Skeletal muscle tissue (tissue), 4 donors: Measurements from ENCODE around the gene FBXL5. TPM values are rescaled to one million over a fixed set of nuclear protein-coding genes. Genes with fewer than 3 reads are reported as not detected.

Experiments used
- H3K27ac ChIP-seq: one replicate; pipeline ENCODE4 v1.7.0; 2013; ENCODE audit warnings: mild to moderate bottlenecking, low read depth, low read length, inconsistent platforms
- H3K27me3 ChIP-seq, 3 donors: one replicate each; pipeline ENCODE4 v1.7.0; 2013; ENCODE audit warnings: low read length in 3 of 3; ENCODE audit not compliant: control insufficient read depth in 3 of 3, insufficient read depth in 3 of 3
- H3K36me3 ChIP-seq, 3 donors: one replicate each; pipeline ENCODE4 v1.7.0; 2013; ENCODE audit warnings: low read length in 3 of 3; ENCODE audit not compliant: control insufficient read depth in 3 of 3, insufficient read depth in 3 of 3
- H3K4me1 ChIP-seq, 3 donors: one replicate each; pipeline ENCODE4 v1.7.0; 2013; ENCODE audit warnings: low read length in 3 of 3, mild to moderate bottlenecking in 3 of 3; ENCODE audit not compliant: control insufficient read depth in 3 of 3, insufficient read depth in 3 of 3
- H3K4me3 ChIP-seq, 3 donors: one replicate each; pipeline ENCODE4 v1.7.0; 2013; ENCODE audit warnings: low read length in 3 of 3
- H3K9ac ChIP-seq, 3 donors: one replicate each; pipeline ENCODE4 v1.7.0; 2013; ENCODE audit warnings: low read length in 3 of 3, mild to moderate bottlenecking in 3 of 3, moderate library complexity in 2 of 3, low read depth in 1 of 3
- H3K9me3 ChIP-seq, 3 donors: one replicate each; pipeline ENCODE4 v1.7.0; 2013; ENCODE audit warnings: low read length in 3 of 3; ENCODE audit not compliant: control insufficient read depth in 3 of 3
- total RNA-seq: library from RNA; depleted of rRNA; stranded (reverse); fragments of >200 nt; gene quantifications from one replicate; pipeline ENCODE4 v1.2.3, GENCODE V29; 2014
- donor health status: Osteomylitis.

The FBXL5 gene
- total RNA-seq, 1 donor from 2014 or later: 133 TPM

DNA sequence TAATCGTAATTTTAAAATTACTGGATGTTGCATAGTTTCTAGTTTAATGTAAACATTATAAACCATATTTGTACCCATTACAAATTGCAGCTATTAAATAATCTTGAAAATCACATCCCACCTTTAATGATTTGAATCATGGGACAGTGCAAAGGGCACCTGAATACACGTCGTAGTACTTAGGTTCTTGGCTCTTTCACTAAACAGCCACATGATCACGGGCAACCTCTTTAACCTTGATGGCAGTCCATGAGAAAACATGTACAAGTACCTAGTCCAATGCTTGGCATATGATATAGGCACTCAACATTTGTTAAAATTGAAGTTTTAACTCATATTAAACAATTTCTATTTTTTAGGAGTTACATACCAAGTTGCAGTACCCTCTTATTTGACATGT is 11.8 kb upstream of the FBXL5 start:
- H3K9ac ChIP-seq: no peak overlapping the region
- H3K27ac ChIP-seq: no peak overlapping the region
- H3K9me3 ChIP-seq: no peaks in the 10 kb centered on the region
- no peaks in the 10 kb centered on the region for H3K27me3 ChIP-seq
- H3K4me1 ChIP-seq: peaks cover 0 to 4% (median 0%) of the 10 kb centered on the region in 3 donors
- no peak overlapping the region for H3K4me3 ChIP-seq
- no peaks in the 10 kb centered on the region for H3K36me3 ChIP-seq

DNA sequence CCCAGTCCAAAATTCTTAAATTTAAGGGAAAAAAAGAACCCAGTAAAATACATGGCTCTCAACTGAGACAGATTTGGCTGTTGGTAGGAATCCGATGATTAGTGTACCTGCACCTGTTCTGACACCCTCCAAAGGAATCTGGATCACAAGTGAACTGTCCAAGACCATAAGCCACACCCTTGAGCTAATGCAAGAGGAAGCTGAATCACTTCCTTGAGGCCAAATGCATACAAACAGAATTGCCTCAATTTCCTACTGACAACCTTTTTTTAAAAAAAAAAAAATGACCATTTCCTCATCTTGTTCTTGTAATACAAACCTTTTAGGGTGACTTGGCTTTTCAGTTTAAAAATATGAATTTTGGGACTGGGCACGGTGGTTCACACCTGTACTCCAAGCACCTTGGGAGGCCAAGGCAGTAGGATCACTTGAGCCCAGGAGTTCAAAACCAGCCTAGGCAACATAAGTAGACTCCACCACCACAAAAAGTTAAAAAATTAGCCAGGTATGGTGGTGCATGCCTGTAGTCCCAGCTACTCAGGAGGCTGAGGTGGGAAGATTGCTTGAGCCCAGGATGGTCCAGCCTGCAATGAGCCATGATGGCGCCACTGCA is 10.7 kb upstream of the FBXL5 start:
- H3K9me3 ChIP-seq: no peaks in the 10 kb centered on the region
- peak overlapping the region; percentile 51 for H3K27ac ChIP-seq
- no peaks in the 10 kb centered on the region for H3K27me3 ChIP-seq
- H3K36me3 ChIP-seq: no peaks in the 10 kb centered on the region
- H3K4me3 ChIP-seq: no peak overlapping the region
- peaks cover 0 to 4% (median 0%) of the 10 kb centered on the region in 3 donors for H3K4me1 ChIP-seq
- H3K9ac ChIP-seq: no peak overlapping the region

DNA sequence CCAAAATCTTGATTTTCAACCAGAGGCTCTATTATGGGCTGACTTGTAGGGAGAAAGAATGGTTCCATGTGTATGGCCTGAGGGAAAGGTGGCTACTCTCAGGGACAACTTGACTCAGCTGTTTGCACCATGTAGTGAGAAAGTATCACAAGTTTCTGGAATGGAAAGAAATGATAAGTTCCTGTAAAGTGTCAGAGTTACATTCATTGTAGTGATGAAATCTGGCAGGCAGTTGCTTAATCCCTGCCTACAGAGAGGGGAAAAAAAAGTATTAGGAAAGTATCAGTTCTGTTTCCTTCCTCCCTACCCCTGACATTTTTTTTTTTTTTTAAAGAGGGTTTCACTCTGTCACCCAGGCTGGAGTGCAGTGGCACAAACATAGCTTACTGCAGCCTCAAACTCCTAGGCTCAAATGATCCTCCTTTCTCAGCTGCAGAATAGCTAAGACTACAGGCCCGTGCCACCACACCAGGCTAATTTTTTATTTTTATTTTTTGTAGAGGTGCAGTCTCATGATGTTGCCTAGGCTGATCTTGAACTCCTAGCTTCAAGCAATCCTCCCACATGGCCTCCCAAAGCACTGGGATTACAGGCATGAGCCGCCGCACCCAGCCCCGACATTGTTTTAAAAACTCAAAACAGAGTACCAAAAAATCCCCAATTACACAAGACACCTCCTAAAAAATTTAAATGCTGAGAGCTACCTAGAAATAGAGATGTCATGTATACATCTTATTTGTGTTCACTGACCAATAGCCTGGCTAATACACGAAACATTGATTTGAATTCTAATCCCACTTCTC is 4.8 kb upstream of the FBXL5 start:
- Histone ChIP-seq H3K9me3 (no peaks in the 10 kb centered on the region), H3K36me3 (no peaks in the 10 kb centered on the region), H3K27ac (peak overlapping the region; percentile 32), H3K27me3 (no peaks in the 10 kb centered on the region), H3K4me1 (peaks cover 3 to 8% (median 5%) of the 10 kb centered on the region in 3 donors), H3K4me3 (no peak overlapping the region), H3K9ac (no peak overlapping the region)

DNA sequence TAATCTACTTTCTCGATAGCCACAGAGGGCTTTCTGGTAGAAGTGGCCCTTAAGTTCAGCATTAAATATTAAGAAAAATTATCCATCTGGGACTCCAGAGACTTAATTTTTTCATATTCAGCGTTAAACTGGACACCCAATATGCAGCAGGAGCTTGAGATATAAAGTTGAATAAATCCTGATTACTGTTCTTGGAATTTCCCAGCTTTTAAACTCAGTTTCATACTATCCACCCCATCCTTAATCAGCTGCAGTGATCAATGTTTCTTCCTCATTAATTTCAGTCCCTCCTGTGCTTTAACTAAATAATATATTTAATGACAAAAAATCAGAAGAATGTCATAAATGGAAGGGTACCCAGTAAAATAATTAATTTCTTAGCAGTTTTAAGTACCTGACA is 3.6 kb upstream of the FBXL5 start:
- no peaks in the 10 kb centered on the region for H3K27me3 ChIP-seq
- H3K9me3 ChIP-seq: no peaks in the 10 kb centered on the region
- no peaks in the 10 kb centered on the region for H3K36me3 ChIP-seq
- H3K4me1 ChIP-seq: peaks cover 7 to 13% (median 8%) of the 10 kb centered on the region in 3 donors
- no peak overlapping the region for H3K9ac ChIP-seq
- H3K27ac ChIP-seq: no peak overlapping the region
- H3K4me3 ChIP-seq: no peak overlapping the region

DNA sequence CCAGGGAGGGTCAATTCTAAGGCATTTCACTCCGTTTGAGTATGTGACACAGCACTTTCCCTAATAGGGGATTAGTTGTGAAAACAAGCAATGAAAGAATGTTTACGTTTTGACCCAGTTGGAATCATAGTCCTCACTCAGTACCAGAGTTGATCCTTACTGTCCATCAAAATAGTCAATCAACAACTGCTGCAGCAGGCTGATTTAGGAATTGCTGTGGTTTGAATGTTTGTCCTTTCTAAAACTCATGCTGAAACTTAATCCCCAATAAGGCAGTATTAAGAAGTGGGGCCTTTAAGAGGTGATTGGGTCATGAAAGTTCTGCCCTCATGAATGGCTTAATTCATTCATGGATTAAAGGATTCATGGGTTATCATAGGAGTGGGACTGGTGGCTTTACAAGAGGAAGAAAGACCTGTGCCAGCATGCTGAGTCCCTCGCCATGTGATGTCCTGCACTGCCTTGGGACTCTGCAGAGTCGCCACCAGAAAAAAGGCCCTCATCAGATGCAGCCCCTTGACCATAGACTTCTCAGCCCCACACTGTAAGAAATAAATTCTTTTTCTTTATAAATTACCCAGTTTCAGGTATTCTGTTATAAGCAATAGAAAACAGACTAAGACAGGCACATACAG is 3.1 kb upstream of the FBXL5 start:
- no peak overlapping the region for H3K27ac ChIP-seq
- no peaks in the 10 kb centered on the region for H3K9me3 ChIP-seq
- H3K4me3 ChIP-seq: no peak overlapping the region
- H3K4me1 ChIP-seq: peaks cover 10 to 17% (median 12%) of the 10 kb centered on the region in 3 donors
- no peaks in the 10 kb centered on the region for H3K27me3 ChIP-seq
- H3K36me3 ChIP-seq: no peaks in the 10 kb centered on the region
- no peak overlapping the region for H3K9ac ChIP-seq

DNA sequence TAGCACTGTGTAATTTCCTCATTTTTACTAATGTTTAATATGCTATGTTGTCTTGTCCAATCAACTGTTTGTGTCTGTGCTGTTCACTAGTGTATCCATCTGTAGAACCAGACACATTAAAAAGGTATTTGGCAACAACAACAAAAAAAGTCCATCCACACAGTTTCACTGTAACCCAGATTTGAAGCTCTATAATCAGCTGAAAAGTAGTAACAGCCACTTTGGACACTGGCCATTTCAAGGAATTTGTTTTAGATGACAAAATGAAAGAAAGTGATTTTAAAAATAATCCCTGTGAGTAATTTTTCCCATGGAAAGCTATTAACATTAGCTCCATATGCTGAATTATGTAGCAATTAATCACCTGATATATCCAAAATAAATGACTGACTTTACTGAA is 2.2 kb upstream of the FBXL5 start:
- Histone ChIP-seq H3K9me3 (no peaks in the 10 kb centered on the region), H3K27ac (no peak overlapping the region), H3K27me3 (no peaks in the 10 kb centered on the region), H3K4me3 (no peak overlapping the region), H3K9ac (no peak overlapping the region), H3K36me3 (no peaks in the 10 kb centered on the region), H3K4me1 (peaks cover 13 to 19% (median 17%) of the 10 kb centered on the region in 3 donors)

DNA sequence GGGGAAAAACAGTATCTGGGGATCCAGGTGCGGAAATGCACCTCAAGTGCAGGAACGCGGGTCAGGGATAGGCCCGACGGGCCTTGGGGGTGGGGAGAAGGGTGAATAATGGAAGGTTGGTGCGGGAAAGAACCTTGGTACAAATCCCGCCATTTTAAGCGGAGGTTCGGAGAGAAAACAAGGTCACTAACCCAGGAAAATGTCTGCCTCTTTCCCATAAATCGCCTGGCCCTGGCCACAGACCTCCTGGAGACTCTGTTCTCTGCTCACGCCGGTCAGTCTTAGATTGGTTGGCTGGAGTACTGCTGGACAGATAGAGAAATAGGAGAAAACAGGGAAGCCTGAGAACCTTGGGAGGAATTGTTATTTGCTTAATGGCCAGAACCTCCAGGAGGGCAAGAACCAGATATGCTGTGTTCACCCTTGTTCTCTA is 897 bp upstream of the FBXL5 start:
- peak overlapping the region; percentile 89 to 99 (median 98) for H3K9ac ChIP-seq
- H3K27ac ChIP-seq: peak overlapping the region; percentile 99
- H3K36me3 ChIP-seq: no peaks in the 10 kb centered on the region
- no peaks in the 10 kb centered on the region for H3K9me3 ChIP-seq
- peak overlapping the region; percentile 86 to 93 (median 90) for H3K4me3 ChIP-seq
- peaks cover 18 to 28% (median 24%) of the 10 kb centered on the region in 3 donors for H3K4me1 ChIP-seq
- H3K27me3 ChIP-seq: no peaks in the 10 kb centered on the region

DNA sequence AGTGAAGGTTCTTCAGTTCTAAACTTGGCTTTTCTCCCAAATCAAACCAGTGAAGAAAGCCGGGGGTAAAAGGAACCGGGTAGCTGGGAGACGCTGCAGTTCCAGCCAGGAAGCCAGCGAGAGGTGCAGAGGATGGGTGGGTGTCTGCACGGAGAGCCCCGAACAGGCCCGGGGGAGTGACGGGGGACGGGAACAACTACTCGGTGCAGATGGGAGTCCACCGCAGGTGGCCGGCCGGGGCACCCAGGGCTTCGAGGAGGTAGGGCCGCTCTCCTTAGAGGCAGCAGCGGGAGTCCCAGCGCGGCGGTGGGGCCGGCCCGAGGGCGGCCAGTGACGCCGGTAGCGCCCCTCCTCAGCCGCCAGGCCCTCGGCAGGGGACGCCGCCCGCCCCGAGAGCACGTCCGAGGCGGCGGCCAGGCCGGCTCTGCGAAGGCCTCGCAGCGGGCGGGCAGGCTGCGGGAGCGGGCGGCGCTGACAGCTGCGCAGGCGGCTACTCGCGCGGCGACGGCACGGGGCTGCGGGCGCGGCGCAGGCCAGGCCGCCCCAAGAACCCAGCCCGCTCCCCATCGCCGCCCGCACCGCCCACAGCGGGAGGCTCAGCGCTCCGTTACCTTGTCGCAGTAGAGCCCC is 449 bp downstream of the FBXL5 start:
- Histone ChIP-seq H3K27ac (peak overlapping the region; percentile 99), H3K4me3 (peak overlapping the region; percentile 87 to 90 (median 89)), H3K9ac (peak overlapping the region; percentile 87 to 90 (median 90)), H3K27me3 (no peaks in the 10 kb centered on the region), H3K9me3 (no peaks in the 10 kb centered on the region), H3K4me1 (peaks cover 18 to 35% (median 29%) of the 10 kb centered on the region in 3 donors), H3K36me3 (no peaks in the 10 kb centered on the region)

DNA sequence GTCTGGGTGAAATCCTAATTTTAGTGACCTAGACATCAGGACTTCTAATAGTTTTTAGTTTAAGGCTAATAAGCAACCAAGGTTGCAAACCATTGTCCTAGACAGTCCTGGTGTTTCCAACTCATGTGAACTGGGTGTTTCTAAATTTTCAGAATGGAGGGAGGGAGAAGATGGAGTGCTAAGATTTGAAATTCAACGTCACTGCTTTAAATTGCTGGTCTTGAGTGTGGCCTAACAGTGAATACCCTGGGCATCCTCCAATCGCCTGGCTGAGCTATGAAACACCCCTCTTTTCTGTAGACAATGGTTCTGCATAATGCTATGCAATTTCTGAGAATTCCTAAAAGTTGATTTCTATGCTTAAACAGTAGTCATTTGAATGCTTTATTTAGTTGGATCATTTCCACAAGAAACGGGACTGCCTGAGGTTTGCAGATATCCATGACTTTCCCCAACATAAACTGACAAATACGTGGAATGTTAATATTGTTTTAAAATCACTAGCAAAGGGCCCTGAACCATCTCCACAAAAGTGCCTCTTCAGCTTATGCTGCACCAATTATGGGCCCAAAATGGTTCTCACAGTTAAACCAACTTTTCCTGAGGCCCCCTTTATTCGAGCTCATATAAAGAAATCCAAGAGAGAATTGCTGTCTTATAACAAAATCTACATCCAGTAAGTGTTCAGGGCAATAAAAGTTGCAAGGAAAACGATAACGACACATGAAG is 1.1 kb downstream of the FBXL5 start:
- H3K4me3 ChIP-seq: peak overlapping the region; percentile 87 to 90 (median 89)
- H3K27ac ChIP-seq: peak overlapping the region; percentile 99
- H3K27me3 ChIP-seq: no peaks in the 10 kb centered on the region
- H3K4me1 ChIP-seq: peaks cover 18 to 36% (median 29%) of the 10 kb centered on the region in 3 donors
- peak overlapping the region; percentile 87 to 90 (median 90) for H3K9ac ChIP-seq
- H3K9me3 ChIP-seq: no peaks in the 10 kb centered on the region
- no peaks in the 10 kb centered on the region for H3K36me3 ChIP-seq
